AG10803 (cell line): ENCODE measurements around the gene OSCP1.

Source experiments
- DNase-seq: peaks from one replicate; pipeline ENCODE4 v3.0.0; 2010; ENCODE audit warnings: low read depth
- H3K4me3 ChIP-seq: 2 replicates; pipeline ENCODE4 v1.5.1; 2011; ENCODE audit warnings: mild to moderate bottlenecking, low read length, control low read depth
- TF ChIP-seq, protein P1 (sequence below): conservative IDR thresholded peaks from 2 replicates; pipeline ENCODE4 v1.5.1; 2011; ENCODE audit warnings: mild to moderate bottlenecking, low read length, control low read depth, inconsistent platforms

The OSCP1 gene

DNA sequence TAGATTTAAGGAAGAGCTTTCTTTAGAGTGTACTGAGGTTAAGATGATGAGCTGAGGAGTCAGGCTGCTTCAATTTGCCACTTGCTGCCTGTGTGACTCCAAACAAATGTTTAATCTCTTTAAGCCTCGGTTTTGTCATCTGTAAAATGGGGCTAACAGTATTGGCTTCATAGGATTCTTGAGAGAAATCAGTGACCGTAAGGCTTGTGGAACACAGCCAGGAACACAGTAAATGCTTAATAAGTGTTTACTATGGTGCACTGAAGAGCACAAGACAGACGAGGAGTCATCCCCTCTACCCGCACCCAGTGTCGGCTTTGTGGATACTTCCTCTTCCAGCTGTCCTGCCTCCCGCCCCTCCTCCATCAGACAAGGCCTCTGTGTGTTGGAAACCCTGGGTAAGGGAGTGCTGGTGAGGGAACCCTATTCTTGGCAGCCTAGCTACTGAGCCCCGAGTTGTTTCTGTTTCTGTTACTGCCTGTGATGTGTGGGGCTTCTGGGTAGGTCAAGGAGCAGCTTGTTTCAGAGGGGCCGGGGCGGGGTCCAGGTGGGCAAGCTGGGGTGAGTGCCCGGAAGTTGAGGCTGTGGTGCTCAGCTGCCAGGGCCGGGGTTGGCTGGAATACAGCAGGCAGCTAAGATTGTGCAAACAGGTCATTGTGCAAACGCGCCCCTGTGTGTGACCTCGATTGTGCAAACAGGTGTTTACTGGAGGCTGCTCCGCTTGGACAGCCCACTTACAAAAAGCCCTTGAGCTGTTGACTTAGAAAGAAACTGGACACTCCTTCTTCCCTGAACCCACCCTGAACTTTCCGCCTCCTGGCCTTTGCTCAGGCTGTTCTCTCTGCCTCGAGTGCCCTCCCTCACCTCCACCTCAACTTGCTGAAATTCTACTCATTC lies 36.4 kb upstream of the OSCP1 start:
- no peak overlapping the region for H3K4me3 ChIP-seq
- no peak for DNase-seq

DNA sequence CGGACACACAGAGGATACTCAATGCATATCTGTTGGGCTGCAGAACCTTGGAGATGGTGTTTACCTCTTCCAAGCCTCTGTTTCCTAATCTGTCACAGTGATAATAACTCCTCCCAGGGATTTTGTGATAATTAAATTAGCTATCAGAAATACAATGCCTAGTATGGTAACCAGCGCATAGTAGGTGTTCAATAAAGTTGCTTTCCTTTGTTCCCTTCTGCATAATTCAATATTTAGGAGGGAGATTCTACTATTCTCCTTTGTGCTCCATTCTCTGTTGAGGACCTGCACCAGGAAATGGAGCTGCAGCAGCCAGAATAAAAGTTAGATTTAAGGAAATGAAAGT lies 35.8 kb upstream of the OSCP1 start:
- DNase-seq, result no peak
- H3K4me3 ChIP-seq, result no peak overlapping the region
- TF ChIP-seq, protein P1, sequence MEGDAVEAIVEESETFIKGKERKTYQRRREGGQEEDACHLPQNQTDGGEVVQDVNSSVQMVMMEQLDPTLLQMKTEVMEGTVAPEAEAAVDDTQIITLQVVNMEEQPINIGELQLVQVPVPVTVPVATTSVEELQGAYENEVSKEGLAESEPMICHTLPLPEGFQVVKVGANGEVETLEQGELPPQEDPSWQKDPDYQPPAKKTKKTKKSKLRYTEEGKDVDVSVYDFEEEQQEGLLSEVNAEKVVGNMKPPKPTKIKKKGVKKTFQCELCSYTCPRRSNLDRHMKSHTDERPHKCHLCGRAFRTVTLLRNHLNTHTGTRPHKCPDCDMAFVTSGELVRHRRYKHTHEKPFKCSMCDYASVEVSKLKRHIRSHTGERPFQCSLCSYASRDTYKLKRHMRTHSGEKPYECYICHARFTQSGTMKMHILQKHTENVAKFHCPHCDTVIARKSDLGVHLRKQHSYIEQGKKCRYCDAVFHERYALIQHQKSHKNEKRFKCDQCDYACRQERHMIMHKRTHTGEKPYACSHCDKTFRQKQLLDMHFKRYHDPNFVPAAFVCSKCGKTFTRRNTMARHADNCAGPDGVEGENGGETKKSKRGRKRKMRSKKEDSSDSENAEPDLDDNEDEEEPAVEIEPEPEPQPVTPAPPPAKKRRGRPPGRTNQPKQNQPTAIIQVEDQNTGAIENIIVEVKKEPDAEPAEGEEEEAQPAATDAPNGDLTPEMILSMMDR, result no peak

More for the DNA sequence above, 36.4 kb upstream of the OSCP1 start:
- TF ChIP-seq, protein P1, result no peak

DNA sequence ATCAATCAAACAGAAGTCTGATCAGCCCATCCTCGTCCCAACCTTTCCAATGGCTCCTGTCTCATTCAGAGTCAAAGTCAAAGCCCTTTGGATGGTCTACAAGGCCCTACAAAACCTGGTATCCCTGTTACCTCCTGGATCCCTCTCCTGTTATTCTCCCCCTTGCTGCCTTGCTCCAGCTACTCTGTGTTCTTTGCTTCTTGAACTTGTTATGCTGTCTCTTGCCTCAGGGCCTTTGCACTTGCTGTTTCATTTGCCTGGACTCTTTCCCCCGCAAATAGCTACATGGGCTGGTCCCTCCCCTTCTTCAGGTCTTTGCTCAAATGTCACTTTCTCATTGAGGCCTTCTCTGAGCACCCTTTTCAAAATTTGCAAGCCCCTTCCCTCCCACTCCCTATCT lies 33.8 kb upstream of the OSCP1 start:
- no peak for DNase-seq
- no peak overlapping the region for H3K4me3 ChIP-seq
- TF ChIP-seq, protein P1, result no peak

DNA sequence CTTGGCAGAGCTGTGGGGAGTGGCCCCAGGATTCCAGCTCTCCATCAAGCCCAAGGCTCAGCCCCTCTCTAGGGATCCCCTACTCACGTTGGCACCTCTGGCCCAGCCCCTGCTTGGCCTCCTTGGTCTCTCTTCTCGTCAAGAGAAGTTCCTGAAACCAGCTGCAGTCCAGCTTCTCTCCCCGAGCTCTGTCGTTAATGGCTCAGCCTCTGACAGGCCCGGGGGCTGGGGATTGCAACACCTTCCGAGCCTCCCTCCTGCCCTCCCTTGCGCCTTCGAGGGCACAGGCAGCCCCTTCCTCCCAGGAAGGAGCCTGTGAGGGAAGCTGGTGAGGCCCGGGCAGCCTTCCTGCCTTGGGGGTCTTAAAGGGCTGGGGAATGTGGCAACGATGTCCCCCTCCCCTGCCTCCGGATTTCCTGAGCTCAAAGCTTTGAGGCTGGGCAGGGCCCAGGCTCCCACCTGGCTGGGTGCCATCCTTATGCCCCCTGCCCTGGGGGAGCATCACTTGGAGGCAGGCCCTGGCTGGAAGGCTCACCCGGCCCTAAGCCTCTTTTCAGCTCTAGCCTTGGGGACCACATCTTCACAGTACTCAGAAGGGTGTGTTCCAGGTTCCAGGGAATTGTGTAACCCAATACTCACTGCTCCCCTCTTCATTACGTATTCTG lies 32.6 kb upstream of the OSCP1 start, which contains the start of gene CSF3R:
Gene CSF3R (minus strand): TSS at position 190 of the 665 bp plus-strand sequence. CDS start 3,417 bp downstream, outside the sequence.
- DNase-seq, result no peak
- no peak within 1 kb of the TSS for H3K4me3 ChIP-seq
- TF ChIP-seq, protein P1, result no peak

DNA sequence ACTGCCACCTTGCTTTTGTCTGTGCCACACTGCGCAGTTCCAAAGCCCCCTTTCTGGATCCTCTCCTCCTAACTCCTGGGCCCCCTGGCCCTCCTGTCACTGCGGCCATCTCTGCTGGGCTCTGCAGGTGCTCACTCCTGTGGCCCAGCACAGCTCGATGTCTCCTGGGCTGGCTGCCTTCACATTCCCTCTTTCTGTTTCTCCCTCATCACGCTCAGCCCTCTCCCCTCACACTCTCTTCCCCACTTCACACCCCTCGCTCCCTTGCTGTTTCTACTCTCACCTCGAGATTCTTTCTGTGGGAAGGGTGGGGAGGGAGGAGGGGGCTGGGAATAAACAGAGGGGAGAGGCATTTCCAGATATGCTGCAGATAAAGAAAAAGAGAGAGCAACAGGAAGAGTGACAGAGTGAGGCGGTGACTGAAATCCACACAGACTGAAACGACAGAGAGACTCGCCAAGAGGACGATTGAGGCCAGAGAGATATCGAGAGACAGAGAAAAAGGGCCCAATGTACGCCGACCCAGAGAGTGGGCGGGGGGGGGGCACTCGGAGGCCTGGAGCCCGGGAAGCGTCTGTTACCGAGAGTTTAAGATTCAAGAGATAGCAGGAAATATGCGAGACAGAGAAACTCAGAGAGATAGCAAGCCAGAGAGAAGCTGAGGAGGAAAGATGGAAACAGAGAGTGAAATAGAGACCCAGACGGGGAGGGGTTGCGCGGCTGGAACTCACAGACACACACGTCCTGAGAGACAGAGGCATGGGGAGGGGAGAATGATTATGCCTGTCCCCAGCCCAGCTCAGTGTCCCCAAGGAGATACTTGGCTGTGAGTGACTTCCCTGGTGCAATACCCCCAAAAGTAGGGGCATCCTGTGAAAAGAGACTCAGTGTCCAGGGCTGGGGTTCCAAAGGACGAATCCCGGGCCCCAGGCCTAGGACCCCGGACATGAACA lies 31.8 kb upstream of the OSCP1 start:
- TF ChIP-seq, protein P1, result no peak
- no peak overlapping the region for H3K4me3 ChIP-seq
- no peak for DNase-seq

DNA sequence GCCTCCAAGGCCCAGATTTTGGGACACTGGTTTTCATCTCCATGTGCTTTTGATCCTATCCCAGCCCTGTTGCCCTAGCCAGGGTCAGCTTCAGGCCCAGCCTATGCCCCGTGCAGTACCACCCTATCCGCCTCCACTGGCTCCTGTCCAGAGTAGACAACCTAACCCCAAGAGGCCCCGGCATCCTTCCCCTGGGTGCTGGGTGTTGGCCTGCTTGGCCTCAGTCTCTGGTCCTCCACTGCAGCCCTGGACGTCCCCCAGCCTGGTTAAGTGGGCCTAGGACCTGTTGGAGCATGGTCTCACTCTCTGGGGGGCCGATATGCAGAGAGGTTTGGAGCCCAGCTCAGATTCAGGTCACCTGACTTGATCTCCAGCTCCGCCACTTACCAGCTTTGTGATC lies 30.8 kb upstream of the OSCP1 start:
- no peak overlapping the region for H3K4me3 ChIP-seq
- DNase-seq, result no peak
- TF ChIP-seq, protein P1, result no peak
